ENCODE data around the gene DOK3.

DNA sequence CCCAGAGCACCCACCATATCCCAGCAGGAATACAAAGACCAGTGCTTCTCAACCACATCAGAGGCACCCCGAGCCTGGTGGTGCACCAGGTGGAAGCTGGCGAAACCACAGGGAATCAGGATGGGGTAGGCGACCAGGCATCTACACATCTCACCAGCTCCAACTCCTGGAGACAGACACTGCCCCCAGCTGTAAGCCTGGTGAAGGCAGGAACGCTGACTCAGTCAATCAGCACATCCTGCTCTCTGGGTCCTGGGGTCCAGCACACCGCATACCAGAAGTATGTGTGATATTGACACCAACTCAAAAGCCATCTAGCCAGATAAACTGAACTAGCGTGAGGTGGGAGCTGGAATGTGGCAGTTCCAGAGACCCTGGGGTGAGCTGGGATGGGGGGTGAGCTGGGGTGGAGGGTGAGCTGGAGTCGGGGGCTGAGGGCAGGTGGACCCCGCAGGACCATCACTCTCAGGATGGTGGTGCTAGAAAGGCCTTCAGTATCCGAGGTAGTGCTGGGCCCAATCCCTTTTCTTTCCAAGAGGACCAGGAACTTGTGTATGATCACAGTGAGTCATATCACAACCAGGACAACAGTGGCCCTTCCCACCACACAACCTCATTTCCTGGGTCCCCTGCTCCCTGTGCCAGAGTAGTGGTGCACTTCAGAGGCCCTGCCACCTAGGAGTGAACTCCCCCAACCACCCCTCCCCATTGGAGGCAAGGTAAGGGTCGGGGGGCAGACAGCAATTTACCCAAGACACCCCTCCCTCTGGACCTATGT is 38.7 kb downstream of the DOK3 start:
- TF ChIP-seq ZFP3 (CRISPR knock-in tag; IDR thresholded peaks at IDR 0.05) (no peak), ISL1 (CRISPR knock-in tag; IDR thresholded peaks at IDR 0.05) (no peak), ZFP30 (CRISPR knock-in tag; IDR thresholded peaks at IDR 0.05) (no peak), SNAI2 (CRISPR knock-in tag; IDR thresholded peaks at IDR 0.05) (no peak), BACH2 (CRISPR knock-in tag; IDR thresholded peaks at IDR 0.05; ENCODE audit: borderline replicate concordance) (no peak), ZNF8 (CRISPR knock-in tag; IDR thresholded peaks at IDR 0.05) (no peak), ZNF565 (CRISPR knock-in tag; conservative IDR thresholded peaks at IDR 0.05; ENCODE audit: low read depth) (no peak)
- TF ChIP-seq, protein P1, sequence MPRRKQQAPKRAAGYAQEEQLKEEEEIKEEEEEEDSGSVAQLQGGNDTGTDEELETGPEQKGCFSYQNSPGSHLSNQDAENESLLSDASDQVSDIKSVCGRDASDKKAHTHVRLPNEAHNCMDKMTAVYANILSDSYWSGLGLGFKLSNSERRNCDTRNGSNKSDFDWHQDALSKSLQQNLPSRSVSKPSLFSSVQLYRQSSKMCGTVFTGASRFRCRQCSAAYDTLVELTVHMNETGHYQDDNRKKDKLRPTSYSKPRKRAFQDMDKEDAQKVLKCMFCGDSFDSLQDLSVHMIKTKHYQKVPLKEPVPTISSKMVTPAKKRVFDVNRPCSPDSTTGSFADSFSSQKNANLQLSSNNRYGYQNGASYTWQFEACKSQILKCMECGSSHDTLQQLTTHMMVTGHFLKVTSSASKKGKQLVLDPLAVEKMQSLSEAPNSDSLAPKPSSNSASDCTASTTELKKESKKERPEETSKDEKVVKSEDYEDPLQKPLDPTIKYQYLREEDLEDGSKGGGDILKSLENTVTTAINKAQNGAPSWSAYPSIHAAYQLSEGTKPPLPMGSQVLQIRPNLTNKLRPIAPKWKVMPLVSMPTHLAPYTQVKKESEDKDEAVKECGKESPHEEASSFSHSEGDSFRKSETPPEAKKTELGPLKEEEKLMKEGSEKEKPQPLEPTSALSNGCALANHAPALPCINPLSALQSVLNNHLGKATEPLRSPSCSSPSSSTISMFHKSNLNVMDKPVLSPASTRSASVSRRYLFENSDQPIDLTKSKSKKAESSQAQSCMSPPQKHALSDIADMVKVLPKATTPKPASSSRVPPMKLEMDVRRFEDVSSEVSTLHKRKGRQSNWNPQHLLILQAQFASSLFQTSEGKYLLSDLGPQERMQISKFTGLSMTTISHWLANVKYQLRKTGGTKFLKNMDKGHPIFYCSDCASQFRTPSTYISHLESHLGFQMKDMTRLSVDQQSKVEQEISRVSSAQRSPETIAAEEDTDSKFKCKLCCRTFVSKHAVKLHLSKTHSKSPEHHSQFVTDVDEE (CRISPR knock-in tag; IDR thresholded peaks at IDR 0.05), result no peak
- TF ChIP-seq, protein P2, sequence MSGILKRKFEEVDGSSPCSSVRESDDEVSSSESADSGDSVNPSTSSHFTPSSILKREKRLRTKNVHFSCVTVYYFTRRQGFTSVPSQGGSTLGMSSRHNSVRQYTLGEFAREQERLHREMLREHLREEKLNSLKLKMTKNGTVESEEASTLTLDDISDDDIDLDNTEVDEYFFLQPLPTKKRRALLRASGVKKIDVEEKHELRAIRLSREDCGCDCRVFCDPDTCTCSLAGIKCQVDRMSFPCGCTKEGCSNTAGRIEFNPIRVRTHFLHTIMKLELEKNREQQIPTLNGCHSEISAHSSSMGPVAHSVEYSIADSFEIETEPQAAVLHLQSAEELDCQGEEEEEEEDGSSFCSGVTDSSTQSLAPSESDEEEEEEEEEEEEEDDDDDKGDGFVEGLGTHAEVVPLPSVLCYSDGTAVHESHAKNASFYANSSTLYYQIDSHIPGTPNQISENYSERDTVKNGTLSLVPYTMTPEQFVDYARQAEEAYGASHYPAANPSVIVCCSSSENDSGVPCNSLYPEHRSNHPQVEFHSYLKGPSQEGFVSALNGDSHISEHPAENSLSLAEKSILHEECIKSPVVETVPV (CRISPR knock-in tag; IDR thresholded peaks at IDR 0.05), result no peak
- TF ChIP-seq, protein P3, sequence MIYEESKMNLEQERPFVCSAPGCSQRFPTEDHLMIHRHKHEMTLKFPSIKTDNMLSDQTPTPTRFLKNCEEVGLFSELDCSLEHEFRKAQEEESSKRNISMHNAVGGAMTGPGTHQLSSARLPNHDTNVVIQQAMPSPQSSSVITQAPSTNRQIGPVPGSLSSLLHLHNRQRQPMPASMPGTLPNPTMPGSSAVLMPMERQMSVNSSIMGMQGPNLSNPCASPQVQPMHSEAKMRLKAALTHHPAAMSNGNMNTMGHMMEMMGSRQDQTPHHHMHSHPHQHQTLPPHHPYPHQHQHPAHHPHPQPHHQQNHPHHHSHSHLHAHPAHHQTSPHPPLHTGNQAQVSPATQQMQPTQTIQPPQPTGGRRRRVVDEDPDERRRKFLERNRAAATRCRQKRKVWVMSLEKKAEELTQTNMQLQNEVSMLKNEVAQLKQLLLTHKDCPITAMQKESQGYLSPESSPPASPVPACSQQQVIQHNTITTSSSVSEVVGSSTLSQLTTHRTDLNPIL (CRISPR knock-in tag; IDR thresholded peaks at IDR 0.05; ENCODE audit: low read depth), result no peak

Data from SK-N-SH treated with all-trans-retinoic acid at 6 μM for 48 hours (cell line).